C4-2B (cell line): Measurements from ENCODE around the gene RTBDN.

Experiments
- H3K27ac ChIP-seq: fragments of 450-650 bp; 2 replicates; pipeline ENCODE4 v1.5.1; 2017
- ZFX ChIP-seq: fragments of 450-650 bp; IDR thresholded peaks from 2 replicates; pipeline ENCODE4 v1.6.1; 2017
- TF ChIP-seq, protein P1 (sequence below): fragments of 450-650 bp; conservative IDR thresholded peaks from 2 replicates; pipeline ENCODE4 v1.5.1; 2017; ENCODE audit warnings: mild to moderate bottlenecking

Gene RTBDN

DNA sequence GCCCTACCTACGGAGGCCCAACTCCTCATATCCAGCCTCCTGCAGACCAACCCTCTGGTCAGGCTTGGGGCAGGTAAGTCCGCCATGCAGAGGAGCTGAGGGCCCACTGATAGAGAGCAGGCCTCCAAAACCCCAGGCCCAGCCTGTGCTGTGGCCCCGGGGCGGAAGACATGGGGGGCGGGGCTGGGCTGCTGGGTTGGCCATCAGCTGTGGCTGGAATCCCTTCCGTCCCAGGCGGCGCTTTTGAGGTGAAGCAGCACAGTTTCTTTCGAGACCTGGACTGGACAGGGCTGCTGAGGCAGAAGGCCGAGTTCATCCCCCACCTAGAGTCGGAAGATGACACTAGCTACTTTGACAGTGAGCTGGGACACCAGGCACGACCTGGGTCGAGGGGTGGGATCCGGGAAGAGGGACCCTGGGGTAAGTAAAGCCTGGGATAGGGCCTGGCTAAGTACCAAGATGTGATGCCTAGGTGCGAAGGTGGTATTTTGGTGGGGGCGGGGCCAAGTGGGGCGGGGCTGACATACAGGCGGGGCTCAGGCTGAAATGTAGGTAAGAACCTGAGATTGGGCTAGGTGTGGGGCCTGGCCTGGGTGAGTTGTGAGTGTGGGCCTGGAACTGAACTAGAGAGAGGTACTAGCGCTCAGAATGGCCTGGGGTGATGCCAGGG, 31.5 kb upstream of the RTBDN start:
- H3K27ac ChIP-seq, result no peak overlapping the region
- TF ChIP-seq ZFX, result no peak
- TF ChIP-seq, protein P1, sequence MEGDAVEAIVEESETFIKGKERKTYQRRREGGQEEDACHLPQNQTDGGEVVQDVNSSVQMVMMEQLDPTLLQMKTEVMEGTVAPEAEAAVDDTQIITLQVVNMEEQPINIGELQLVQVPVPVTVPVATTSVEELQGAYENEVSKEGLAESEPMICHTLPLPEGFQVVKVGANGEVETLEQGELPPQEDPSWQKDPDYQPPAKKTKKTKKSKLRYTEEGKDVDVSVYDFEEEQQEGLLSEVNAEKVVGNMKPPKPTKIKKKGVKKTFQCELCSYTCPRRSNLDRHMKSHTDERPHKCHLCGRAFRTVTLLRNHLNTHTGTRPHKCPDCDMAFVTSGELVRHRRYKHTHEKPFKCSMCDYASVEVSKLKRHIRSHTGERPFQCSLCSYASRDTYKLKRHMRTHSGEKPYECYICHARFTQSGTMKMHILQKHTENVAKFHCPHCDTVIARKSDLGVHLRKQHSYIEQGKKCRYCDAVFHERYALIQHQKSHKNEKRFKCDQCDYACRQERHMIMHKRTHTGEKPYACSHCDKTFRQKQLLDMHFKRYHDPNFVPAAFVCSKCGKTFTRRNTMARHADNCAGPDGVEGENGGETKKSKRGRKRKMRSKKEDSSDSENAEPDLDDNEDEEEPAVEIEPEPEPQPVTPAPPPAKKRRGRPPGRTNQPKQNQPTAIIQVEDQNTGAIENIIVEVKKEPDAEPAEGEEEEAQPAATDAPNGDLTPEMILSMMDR, result no peak

DNA sequence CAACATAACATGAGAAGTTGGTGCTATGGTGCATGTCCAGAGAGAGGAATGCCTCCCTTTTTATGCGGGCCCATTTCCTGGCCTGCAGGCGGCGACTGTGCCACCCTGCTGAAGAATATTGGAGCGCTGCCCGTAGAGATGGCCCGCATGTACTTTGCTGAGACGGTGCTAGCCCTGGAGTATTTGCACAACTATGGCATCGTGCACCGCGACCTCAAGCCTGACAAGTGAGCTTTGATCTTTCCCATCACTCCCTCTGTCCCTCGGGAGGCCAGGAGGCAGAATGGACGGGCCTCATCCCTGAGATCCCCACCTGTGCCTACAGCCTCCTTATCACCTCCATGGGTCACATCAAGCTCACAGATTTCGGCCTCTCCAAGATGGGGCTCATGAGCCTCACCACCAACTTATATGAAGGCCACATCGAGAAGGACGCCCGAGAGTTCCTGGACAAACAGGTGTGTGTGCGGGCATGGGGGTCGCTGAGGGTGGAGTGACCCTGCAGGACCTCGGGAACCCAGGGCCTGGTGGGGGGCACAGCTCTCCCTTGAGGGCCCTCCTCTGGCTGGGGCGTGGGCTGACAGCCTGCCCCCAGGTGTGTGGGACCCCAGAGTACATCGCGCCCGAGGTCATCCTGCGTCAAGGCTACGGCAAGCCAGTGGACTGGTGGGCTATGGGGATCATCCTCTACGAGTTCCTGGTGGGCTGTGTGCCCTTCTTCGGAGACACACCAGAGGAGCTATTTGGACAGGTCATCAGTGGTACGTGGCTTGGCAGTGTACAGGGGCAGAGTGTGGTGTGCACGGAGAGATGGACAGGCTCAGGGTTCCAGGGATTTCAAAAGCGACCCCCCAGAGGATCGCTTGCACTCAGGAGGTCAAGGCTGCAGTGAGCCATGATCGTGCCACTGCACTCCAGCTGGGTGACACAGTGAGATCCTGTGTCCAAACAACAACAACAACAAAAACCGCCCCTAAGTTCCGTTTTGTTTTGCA, 30.6 kb upstream of the RTBDN start:
- H3K27ac ChIP-seq, result no peak overlapping the region
- no peak for TF ChIP-seq ZFX
- TF ChIP-seq, protein P1, result no peak; the same call in 1 of the 2 replicates

DNA sequence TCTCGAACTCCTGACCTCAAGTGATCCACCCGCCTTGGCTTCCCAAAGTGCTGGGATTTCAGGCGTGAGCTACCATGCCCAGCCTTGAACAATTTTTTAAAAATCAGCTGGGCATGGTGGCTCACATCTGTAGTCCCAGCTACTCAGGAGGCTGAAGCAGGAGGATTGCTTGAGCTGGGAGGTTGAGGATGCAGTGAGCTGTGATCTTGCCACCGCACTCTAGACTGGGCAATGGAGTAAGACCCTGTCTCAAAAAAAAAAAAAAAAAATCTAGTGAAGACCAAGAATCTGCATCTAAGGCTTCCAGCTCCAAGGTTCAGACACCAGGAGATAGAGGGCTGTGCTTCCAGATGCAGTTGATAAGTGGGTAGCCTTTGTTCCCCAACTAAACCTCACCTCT, 29.8 kb upstream of the RTBDN start:
- no peak for TF ChIP-seq ZFX
- TF ChIP-seq, protein P1, result no peak

DNA sequence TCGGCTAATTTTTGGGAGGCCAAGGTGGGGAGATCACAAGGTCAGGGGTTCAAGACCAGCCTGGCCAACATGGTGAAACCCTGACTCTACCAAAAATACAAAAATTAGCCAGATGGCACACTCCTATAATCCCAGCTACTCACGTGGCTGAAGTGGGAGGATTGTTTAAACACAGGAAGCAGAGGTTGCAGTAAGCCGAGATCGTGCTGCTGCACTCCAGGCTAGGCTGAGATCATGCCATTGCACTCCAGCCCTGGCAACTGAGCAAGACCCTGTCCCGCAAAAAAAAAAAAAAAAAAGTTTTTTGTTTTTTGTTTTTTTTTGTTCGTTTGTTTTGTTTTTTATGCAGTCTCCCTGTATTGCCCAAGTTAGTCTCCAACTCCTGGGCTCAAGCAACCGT, 25.2 kb upstream of the RTBDN start:
- TF ChIP-seq, protein P1, result no peak
- TF ChIP-seq ZFX, result no peak
- H3K27ac ChIP-seq, result no peak overlapping the region

More for the DNA sequence above, 29.8 kb upstream of the RTBDN start:
- H3K27ac ChIP-seq, result no peak overlapping the region

DNA sequence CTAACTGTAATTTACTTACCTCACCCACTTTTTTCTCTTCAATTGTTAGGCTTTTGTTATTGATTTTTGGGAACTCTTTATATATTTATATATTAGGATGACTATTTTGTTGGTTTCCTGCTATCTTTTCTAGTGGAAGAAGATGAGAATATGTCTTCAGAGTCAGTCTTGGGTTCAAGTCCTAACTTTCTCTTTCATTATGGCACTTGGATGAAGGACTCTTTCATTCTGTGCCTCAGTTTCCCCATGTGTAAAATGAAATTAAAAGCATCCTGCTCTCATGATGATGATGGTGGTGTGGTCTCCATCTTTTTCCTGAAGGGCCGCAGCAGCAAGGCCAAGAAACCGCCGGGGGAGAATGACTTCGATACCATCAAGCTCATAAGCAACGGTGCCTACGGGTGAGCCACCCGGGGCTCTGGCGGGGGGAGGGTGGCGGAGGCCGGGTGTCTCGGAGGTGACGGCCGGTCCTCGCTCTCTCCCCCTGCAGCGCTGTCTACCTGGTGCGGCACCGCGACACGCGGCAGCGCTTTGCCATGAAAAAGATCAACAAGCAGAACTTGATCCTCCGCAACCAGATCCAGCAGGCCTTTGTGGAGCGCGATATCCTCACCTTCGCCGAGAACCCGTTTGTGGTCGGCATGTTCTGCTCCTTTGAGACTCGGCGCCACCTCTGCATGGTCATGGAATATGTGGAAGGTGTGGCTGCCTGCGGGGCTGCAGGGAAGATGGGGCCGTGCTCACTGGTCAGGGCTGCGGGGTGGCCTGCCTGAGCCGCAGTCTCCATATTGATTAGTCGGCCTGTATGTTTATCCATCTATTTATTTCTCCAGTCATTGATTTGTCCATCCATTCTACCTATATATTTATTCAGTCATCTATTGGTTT, 23.9 kb upstream of the RTBDN start:
- H3K27ac ChIP-seq, result no peak overlapping the region
- TF ChIP-seq, protein P1, result no peak
- TF ChIP-seq ZFX, result no peak

DNA sequence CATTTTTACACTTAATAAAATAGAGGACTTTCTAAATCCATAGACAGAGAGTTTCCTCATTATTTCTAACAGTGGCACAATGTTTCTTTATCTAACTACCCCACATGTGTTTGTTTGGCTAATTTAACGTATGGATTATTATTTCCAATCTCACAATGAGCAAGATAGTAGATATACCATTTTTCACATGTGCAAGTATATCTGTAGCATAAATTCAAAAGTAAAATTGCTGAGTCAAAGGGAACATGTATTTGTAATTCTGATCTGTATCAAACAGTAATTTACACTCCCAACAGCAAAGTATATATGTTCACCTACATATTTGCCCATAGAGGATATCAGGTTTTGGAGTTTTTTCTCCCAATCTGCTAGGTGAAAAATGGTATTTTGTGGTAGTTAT, 22.3 kb upstream of the RTBDN start:
- TF ChIP-seq, protein P1, result no peak
- TF ChIP-seq ZFX, result no peak
- no peak overlapping the region for H3K27ac ChIP-seq
